Activated CD4-positive, CD25-positive, alpha-beta regulatory T cell treated with anti-CD3 and anti-CD28 coated beads, Interleukin-2, amount 50 U/mL, for 72 hours (primary cell): ENCODE measurements around the gene UBL3.
A peak's percentile ranks its signal among the peaks of the same experiment; 100 is the strongest.

Experiments
- DNase-seq: peaks from one replicate; pipeline ENCODE4 v3.0.0; 2021

Gene UBL3

DNA sequence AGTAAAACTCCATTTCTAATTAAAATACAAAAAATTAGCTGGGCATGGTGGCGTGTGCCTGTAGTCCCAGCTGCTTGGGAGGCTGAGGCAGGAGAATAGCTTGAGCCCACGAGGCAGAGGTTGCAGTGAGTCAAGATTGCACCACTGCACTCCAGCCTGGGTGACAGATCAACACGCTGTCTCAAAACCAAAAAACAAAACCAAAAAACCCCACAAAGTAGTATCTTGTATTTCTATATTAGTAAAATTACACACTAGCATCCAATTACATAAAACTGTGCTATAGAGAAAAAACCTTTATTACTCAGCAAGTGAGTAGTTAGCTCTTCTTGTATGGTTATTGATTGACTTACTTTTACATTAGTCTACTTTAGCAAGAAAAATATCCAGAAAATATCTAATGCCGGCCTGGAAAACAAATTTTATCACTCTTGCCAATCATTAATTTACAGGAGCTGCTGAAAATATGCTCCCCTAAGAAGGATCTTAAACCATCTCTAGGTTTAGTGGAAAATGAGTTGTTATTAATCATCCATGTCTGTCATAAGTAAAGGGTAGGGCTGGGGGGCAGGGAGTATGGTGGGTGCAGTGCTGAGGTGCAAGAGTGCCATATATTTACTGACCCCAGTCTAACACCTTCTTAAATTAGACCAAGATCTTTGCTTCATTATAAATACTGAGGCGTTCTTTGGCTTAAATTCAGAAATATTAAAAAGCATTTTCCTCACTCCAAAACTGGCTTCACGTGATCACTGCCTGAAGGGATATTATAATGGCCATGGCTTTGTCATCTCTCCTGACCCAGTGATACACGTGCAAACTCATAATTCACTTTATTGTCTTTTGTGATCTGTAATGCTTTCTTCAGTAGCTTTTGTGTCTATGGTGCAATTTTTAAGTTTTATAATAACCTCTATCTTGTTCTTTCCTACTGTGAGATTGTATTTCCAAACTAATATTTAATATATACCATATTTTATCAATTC is 44.1 kb downstream of the UBL3 start:
- DNase-seq = no peak

DNA sequence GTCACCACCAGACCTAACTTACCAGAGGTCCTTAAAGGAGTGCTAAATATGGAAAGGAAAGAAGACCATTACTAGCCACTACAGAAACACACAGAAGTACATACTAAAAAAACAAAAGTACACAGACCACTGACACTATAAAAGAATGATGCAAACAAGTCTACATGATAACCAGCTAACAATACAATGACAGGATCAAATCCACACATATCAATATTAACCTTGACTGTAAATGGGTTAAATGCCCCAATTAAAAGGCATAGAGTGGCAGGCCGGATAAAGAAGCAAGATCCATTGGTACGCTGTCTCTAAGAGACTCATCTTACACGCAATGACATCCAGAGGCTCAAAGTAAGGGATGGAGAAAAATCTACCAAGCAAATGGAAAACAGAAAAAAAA is 47.2 kb downstream of the UBL3 start:
- DNase-seq = no peak

DNA sequence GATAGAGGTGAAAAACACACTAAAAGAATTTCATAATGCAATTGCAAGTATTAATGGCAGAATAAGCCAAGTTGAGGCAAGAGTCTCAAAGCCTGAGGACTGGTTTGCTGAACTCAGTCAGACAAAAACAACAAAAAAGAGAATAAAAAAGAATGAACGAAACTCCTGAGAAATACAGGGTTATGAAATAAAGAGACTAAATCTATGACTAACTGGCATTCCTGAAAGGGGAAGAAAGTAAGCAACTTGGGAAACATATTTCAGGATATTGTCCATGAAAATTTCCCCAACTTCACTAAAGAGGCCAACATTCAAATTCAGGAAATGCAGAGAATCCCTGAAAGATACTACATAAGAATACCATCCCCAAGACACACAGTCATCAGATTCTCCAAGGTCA is 47.8 kb downstream of the UBL3 start:
- no peak for DNase-seq

DNA sequence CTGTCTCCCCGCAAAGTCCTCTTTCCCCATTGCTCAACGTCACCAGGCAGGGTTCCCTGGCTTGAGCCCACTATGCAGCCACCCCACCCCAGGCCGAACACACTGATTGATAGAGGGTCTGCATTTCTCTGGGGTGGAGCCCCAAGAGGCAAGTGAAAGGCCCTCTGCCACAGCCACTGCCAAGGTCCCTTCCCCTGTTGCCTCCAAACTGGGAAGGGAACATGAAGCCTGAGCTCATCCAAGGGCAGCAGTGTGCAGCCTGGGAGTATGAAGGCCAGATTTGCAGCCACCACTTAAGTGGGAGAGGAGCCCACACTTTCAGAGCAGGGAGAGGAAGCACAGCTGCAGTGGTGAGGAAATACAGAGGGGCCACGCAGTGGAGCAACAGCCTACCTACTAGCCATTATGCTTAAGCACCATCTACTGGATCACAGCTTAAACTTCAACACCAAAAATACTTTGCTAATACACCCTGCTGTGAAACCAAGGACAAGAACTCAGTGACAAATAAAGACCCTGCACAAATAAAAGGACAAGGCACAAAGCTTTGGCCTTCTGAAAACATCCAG is 48.6 kb downstream of the UBL3 start:
- DNase-seq = no peak

DNA sequence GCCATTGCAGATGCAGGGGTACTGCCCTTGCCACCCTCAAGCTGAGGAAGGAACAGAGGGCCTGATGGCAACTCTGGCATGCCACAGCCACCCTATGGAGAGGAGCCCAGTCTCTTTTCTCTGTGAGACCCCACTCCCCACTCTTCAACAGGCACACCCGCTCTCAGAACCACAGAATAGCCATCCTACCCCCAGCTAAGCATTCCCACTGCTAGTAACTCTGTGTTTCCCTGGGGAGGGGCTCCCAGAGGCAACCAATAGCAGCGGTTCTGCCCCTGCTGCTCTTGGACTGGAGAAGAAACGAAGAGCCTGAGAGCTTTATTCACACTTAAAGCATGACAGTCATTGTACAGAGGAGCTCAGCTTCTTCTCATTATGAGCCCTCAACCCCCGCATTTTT is 49.3 kb downstream of the UBL3 start:
- no peak for DNase-seq

DNA sequence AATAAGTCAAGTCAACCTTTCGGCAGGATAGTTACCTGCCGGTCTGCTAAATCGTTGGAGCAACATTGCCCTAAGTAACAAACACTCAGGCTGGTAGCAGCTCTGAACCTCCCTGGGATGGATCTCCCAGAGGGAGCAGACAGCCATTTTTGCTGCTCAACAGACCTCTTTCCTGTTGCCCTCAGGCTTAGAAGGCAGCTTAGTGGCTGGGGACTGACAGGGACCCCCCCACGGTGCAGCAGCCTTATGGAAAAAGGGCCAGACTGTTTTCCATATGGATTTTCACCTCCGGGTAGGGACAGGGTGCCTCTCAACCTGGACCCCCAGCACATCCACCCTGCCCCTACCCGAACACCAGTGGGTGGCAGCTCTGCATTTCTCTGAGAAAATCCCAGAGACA is 49.7 kb downstream of the UBL3 start:
- DNase-seq = no peak

DNA sequence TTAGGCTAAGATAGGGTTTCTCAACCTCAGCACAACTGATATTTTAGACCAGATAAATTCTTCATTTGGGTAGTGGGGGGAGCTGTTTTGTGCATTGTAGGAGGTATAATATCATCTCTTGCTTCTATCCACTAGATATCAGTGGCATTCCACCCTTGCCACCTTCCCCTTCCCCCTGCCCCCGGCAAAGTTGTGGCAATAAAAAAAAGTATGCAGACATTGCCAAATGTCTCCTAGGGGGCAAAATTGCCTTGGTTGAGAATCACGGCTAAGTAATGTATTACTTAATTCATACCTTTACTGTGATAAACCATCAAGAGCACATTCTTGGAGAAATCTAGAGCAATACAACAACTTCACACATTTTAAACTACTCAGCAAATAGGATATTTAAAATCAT is 51.4 kb downstream of the UBL3 start:
- DNase-seq = no peak

DNA sequence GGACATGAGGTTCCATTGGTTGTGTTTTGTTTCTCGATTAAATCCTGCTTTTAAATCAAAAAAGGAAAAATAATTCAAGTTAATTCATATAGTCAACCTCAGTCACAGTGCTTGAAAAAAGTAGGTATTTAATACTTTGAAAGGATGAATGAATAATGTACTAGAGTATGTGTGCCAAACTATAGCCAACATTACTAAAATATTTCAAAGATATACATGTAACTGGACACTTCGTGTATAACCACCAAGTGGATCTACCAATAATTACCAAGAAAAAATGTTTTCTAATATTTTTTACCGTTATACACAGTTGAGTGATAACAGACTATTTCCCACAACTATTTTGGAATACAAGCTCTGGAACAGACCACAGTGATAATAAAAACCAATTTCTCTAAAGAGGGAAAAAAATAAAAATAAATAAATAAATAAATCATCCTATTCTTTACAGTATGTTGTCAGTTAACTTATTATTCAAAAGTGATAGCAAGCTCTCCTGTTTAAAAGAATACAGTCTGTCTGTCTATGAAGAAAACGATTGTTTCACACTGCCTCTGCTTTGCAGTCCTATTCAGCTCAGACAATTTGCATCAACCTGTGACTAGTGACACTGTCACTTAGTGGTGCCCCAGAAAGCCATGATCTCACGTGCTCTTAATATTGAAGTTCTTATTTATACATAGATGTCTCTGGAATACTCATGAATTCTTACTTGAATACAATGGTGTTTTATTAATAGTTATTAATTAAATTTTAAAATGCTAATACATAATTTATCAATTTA is 58.2 kb downstream of the UBL3 start:
- no peak for DNase-seq

DNA sequence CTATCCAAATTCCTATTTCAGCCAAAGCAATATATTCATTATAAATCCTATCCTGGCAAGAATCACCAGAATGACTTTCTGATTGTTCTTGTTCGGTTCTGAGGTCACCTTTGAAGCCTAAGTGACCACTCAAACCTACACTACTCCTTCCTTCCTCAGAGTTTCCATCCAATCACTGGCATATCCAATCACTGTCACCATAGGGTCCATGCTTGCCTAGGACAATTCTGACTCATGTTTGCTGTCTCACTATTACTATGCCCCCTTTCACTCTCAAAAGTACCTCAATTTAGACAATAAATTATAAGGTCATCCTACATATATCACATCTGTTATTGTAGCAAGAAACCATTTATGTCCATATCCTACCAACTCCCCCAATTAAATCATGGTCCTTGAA is 58.9 kb downstream of the UBL3 start:
- no peak for DNase-seq

DNA sequence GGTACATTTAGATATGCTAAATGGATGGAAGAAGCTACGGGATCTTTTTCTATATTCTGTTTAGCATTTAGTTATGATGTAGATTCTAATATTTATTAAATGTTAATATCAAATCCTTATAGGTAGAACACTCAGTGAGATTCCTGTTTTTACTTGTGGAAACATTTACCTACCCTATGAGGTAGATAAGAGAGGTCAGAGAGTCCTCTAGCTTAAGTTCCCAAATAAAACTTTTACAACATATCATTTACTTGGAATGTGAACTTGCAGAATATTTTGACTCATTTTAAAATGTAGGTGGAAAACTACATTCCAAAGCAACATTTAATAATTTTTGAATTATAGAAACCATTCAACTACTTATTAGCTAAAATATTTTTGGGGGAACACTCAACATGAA is 63.7 kb downstream of the UBL3 start:
- DNase-seq = no peak

DNA sequence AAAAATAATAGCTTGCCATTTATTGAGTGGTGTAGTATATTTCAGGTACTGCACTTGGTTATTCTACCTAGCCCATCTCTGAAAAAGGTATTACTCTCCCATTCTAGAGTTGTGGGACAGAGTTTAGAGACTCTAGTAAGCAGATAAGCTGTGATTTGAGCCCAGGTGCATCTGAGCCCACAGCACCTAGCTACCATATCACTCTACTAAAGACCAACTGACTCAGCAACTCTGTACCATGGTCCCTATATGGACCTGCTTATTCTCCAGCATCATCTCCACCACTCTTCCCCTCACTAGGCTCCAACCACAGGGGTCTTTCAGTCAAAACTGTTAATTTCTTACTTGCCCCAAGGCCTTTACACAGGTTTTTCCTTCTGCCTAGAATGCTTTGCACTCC is 64.4 kb downstream of the UBL3 start:
- DNase-seq = no peak

DNA sequence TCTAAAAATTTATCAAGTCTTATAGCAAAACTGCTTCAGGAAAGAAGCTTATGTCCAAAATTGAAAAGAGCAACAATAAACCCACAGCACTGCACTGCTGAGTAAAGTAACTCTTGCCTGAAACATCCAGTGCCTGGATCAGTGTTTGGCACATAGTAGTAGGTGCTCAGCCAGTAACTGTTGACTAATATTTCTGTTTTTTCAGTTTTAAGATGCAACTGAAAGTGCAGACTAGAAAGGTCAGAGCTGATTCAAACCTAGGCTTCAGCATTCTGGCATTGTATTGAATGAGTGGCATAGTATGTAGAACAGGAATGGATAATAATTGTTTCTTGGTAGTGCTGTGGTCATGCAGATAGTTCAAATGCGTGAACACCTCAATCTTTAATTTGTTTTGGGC is 67.6 kb downstream of the UBL3 start:
- no peak for DNase-seq

DNA sequence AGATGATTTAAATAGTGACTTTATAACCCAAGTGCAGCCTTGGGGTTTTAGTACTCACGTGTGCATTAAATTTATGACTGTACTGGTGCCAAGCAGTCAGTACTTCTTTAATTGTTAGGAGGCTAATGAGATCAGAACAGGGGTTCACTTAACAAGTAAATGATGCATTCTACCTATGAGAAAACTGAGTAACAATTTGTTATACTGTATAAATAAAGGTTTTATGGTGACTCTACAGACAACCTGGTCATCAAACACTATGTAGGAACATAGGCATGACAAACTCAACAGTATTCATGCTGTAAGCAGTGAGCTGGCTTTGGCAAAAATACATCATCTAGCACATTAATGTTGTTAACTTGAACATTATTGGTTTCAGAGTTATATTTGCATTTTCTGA is 75.6 kb downstream of the UBL3 start:
- DNase-seq = no peak

DNA sequence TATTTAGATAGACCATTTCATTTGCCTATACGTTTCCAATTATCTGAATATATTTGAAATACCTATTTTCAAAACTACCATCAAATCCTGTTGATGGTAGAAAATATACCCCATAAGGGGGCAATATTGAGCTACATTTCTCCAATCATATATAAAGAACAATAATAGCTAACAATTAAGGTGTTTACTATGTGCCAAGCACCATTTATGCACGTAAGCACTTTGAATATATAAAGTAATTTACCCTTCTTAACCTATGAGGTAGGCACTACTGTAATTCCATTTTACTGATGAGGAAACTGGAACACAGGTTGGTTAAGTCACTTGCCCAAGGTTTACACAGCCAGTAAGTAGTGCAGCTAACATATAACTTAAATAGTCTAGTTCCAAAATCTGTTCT is 79.2 kb downstream of the UBL3 start:
- no peak for DNase-seq

DNA sequence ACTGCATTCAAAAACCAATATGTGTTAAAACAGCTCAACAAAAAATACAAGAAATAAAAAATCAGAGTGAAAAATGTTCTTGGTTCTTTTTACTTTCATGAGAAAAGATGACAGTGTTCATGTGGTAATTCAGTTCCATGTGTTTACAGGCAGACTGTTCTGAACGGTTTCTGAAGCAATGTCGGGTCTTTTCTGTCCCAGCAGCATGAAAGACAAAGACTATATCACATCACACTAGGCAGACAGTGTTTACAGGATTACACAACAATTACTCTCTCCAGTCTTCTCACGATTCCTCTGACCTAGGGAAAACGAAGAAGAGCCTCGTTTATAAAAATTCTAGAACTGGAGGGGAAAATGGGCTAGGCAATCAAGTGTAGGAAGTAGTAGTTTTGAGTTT is 83.4 kb downstream of the UBL3 start:
- DNase-seq = no peak

DNA sequence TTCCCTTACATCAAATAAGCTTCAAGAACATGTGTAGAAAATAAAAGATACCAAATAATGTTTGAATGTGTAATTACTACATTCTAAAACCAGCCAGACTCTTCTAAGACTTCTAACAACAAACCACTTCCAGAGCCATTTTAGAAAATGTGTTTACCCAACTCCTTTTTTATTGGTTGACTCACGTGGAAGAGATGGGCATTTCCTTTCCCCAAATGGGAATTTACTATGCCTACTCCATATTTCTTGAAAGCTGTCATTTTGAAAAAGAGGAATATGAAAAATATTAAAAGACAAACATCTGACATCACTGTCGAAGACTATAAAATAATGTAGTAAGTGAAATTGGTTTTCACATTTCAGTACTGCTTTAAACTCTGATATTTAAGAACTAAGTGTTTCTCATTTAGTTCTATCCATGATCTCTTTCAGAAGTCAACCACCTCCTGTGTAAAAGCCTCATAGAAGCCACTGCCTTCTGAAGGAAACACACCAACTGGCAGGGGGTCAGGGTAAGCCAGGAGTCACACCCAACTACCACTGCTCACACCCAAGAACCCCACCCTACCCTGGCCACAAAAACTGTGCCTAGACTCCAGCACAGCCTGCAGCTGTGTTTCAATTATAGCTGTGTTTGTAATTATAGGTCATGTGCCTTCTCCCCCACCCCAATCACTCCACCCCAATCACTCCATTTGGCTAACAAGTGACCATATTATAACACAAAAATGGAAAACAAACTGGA is 86.8 kb downstream of the UBL3 start:
- DNase-seq = no peak

DNA sequence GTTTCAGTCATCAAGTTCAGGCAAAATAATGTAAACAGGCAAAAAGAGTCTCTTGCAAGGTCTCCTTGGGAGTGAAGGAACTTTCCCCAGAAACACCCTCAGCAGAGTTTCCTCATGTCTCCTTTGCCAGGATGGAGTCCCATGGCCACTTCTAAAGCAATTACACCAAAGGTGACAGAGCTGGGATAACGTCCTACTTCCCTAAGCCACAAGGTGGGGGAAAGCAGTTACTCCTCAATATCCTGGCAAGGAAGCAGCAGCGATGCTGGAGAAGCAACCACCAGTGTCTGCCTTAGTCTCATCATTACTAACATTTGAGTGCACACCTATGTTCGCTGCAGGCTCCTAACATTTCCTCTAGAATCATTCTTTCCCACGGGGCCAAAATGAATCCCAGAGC is 88.6 kb downstream of the UBL3 start:
- no peak for DNase-seq

DNA sequence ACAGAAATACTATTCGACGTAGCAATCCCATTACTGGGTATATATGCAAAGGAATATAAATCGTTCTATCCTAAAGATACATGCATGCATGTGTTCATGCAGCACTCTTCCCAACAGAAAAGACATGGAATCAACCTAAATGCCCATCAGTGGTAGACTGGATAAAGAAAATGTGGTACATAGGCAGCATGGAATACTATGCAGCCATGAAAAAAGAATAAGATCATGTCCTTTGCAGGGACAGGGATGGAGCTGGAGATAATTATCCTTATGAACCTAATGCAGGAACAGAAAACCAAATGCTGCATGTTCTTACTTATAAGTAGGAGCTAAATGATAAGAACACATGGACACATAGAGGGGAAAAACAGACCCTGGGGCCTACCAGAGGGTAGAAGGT is 89.3 kb downstream of the UBL3 start:
- DNase-seq = no peak

DNA sequence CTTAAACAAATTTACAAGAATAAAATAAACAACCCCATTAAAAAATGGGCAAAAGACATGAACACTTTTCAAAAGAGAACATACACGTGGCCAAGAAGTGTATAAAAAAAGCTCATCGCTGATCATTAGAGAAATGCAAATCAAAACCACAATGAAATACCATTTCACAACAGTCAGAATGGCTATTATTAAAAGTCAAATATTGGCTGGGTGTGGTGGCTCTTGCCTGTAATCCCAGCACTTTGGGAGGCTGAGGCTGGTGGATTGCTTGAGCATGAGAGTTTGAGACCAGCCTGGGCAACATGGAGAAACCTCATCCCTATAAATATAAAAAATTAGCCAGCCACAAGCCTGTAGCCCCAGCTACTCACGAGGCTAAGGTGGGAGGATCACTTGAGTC is 89.9 kb downstream of the UBL3 start:
- no peak for DNase-seq

DNA sequence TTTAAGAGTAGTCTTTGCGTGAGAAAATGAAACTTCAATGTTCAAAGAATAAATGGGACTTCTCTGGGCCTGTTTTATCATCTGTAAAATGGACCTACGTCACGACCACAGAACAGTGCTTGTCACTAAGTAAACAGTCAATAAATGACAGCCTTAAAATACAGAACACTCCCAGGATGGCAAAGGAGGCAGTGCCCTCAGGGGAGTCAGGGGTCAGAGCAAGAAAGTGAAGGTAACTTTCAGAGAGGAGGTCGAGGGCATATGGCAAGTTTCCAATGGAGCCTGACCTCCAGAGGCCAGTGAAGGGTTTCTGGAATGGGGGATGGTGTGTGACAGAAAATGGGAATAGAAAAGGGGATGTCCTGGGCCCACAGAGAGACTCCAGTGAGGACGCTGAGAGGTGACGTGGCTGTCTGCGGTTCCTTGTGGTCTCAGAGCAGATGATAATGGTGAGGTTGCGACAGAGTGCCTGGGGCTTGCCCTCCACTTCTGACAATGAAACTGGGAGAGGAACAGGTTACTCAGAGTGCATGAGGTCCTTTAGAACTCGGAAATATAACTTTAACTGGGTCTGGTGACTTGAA is 91.8 kb downstream of the UBL3 start:
- peak; percentile 48 for DNase-seq

DNA sequence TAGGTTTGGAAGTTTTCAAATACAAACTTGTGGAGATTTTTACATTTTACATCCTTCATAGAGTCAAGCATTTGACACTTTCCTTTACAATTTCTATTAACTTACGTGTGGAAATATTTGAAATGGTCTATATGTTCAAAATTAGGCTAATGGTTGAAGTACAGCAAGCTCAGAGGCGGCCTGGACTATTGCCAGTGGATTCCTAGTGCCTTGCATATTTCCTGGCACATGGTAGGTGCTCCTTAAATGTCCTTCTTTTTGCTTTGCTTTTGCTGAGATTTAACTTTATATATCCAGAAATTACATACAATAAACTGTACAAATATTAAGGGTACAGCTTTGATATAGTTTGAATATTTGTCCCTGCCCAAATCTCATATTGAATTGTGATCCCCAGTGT is 93.9 kb downstream of the UBL3 start:
- DNase-seq = no peak

DNA sequence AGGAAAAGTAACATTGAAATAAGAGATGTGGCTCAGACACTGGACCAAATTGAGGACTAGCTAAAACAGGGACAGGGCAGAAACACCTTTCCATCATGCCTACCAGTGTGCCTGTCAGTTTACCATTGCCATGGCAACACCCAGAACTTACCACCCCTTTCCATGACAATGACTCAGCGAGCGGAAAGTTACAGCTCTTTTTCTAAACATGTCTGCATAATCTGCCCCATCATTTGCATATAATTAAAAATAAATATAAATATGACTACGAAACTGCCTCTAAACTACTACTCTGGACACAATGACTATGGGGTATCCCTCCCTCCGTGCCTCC is 96.0 kb downstream of the UBL3 start:
- no peak for DNase-seq
